C4-2B (cell line): ENCODE results near the gene UXT.

Source experiments
- ZFX ChIP-seq: fragments of 450-650 bp; IDR thresholded peaks from 2 replicates; pipeline ENCODE4 v1.6.1; 2017
- TF ChIP-seq, protein P1 (sequence below): fragments of 450-650 bp; conservative IDR thresholded peaks from 2 replicates; pipeline ENCODE4 v1.5.1; 2017; ENCODE audit warnings: mild to moderate bottlenecking

DNA sequence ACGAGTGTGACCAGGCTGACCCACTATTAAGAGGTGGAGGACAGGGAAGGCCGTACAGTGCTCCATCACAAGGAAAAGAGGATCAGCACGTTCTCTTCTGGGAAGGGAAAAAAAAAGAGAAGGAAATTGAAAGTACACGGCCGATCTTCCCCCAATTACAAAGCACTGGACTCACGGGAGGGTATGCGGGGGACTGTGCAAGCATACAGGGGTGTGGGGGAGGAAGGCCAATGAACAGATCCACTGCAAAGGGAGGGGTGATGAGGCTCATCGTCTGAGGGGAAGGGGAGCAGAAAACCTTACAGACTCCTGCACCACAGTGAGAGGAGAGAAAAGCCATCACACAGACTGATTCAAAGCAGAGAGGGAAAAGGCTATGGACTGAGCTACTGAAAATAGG is 9.7 kb downstream of the UXT start:
- TF ChIP-seq, protein P1, sequence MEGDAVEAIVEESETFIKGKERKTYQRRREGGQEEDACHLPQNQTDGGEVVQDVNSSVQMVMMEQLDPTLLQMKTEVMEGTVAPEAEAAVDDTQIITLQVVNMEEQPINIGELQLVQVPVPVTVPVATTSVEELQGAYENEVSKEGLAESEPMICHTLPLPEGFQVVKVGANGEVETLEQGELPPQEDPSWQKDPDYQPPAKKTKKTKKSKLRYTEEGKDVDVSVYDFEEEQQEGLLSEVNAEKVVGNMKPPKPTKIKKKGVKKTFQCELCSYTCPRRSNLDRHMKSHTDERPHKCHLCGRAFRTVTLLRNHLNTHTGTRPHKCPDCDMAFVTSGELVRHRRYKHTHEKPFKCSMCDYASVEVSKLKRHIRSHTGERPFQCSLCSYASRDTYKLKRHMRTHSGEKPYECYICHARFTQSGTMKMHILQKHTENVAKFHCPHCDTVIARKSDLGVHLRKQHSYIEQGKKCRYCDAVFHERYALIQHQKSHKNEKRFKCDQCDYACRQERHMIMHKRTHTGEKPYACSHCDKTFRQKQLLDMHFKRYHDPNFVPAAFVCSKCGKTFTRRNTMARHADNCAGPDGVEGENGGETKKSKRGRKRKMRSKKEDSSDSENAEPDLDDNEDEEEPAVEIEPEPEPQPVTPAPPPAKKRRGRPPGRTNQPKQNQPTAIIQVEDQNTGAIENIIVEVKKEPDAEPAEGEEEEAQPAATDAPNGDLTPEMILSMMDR: no peak
- no peak for TF ChIP-seq ZFX
